RWPE1 (cell line): ENCODE results near the gene ATXN1.
A peak's percentile ranks its signal among the peaks of the same experiment; 100 is the strongest.

Experiments
- CTCF ChIA-PET: fragments of 350-600 bp; sonication (Branson Sonifier 250); formaldehyde crosslinking; extraction: SDS; loops from one replicate; lab custom pipeline; 2021; lab: Yijun Ruan, JAX
- POLR2A ChIA-PET: fragments of 400-600 bp; formaldehyde crosslinking; extraction: SDS; loops from one replicate; lab custom pipeline; 2020; ENCODE audit warnings: antibody characterized with exemption; ENCODE audit not compliant: low non-redundant PET; lab: Yijun Ruan, JAX
- DNase-seq: peaks from one replicate; pipeline ENCODE4 v3.0.0; 2012; ENCODE audit warnings: low spot score
- H3K27ac ChIP-seq: fragments of 450-650 bp; 2 replicates; pipeline ENCODE4 v1.5.1; 2017
- TF ChIP-seq, protein P1 (sequence below): fragments of 450-650 bp; conservative IDR thresholded peaks from 2 replicates; pipeline ENCODE4 v1.5.1; 2017; ENCODE audit warnings: low read depth, mild to moderate bottlenecking

ATXN1 gene

DNA sequence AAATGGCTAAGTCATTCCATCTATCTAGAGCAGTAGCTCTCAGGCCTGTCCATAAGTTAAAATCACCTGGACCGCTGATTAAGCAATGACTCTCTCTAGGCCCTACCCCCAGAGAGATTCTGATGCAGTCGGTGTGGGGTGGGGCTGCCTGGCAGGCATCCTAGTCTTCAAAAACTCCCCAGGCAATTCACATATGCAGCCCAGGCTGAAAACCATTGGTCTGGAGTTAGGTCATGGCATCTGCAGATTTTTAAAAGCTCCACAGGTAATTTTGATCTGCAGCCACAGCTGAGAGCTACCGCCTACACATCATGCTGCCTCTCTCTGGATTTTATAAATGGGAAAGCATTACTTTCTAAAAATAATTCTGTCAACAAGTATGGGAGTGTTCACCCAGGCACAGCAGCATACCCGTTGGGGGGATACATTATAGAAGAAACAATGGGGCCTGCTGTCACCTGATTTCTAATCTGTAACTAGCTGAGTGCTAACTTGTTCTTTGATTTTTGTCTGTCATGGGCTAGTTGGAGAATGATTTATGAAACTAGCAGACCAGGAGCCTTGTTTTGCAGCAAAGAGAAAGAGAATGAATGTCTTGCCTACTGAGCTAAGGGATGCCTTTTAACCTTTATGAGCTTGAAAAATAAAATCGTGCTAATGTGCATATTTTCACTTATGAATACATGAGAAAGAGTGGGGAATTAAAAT lies 44.1 kb upstream of the ATXN1 start:
- H3K27ac ChIP-seq = no peak overlapping the region
- ChIA-PET POLR2A (no interaction called here), CTCF (interaction anchor here (0.8 to 1.0 kb wide), 2 partner anchors 58 to 160 kb away, joined by 3 read pairs; no protein-coding TSS in a partner anchor)
- peak; percentile 53 for DNase-seq
- TF ChIP-seq, protein P1, sequence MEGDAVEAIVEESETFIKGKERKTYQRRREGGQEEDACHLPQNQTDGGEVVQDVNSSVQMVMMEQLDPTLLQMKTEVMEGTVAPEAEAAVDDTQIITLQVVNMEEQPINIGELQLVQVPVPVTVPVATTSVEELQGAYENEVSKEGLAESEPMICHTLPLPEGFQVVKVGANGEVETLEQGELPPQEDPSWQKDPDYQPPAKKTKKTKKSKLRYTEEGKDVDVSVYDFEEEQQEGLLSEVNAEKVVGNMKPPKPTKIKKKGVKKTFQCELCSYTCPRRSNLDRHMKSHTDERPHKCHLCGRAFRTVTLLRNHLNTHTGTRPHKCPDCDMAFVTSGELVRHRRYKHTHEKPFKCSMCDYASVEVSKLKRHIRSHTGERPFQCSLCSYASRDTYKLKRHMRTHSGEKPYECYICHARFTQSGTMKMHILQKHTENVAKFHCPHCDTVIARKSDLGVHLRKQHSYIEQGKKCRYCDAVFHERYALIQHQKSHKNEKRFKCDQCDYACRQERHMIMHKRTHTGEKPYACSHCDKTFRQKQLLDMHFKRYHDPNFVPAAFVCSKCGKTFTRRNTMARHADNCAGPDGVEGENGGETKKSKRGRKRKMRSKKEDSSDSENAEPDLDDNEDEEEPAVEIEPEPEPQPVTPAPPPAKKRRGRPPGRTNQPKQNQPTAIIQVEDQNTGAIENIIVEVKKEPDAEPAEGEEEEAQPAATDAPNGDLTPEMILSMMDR = no peak

GRCh38 chr6:16804546-16805242 lies 43.4 kb upstream of the ATXN1 start:
- POLR2A ChIA-PET = no interaction called here
- H3K27ac ChIP-seq = no peak overlapping the region
- CTCF ChIA-PET = interaction anchor here (1.0 kb wide), 1 partner anchor 160 kb away, joined by 3 read pairs; no protein-coding TSS in a partner anchor
- DNase-seq = no peak
- TF ChIP-seq, protein P1 = no peak

DNA sequence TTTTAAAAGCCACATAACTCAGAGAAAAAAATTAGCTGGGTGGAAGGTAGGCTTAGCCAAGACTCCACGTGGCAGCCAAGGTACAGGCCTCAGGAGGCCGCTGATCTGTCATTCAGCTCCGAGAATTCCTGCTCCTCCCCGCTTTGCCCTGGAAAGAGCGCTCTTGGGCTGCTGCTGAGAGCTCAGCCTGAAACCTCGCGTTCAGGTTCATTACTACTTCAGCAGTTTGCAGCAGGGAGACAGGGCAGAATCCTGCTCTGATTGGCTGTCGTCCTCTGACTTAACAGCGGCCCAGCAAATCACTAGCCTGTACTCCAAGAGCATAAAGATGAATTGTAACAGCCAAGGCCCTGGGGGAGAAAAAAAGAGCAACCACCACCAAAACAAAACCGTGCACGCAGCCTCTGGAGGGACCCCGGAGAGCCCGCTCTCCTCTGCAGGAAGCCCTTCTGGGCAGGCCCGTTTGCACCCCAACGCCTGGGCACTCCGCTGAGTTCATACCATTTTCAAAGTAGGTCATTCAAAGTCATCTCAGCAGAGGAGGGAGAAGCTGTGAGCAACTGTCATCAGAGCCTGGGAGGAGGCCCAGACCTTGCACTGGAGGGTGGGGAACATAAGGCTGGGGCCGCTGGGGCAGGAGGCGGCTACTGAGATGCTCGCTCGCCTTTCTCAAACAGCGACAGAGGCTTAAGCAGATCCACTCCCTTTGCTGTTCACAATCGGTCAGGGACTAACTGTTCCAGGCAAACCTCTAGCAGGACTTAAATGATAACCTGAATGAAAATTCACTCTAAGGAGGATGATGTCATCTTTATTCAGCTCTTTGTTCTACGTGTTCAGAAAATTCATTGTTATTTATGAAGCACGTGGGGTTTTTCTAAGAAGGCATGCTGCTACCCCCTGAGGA lies 42.3 kb upstream of the ATXN1 start:
- ChIA-PET POLR2A (no interaction called here), CTCF (interaction anchor here (0.7 kb wide), 1 partner anchor 699 kb away, joined by 3 read pairs; no protein-coding TSS in a partner anchor)
- DNase-seq = no peak
- H3K27ac ChIP-seq = no peak overlapping the region
- TF ChIP-seq, protein P1 = no peak

- TF ChIP-seq, protein P1 = no peak
- POLR2A ChIA-PET = interaction anchor here (0.6 kb wide), 1 partner anchor 43 kb away, joined by 4 read pairs; no protein-coding TSS in a partner anchor
- no peak for DNase-seq
- CTCF ChIA-PET = no interaction called here
- no peak overlapping the region for H3K27ac ChIP-seq
These were observed 40.8 kb upstream of the ATXN1 start for GRCh38 chr6:16802071-16802470.

GRCh38 chr6:16800942-16801341 lies 39.7 kb upstream of the ATXN1 start:
- TF ChIP-seq, protein P1 = no peak
- ChIA-PET POLR2A (no interaction called here), CTCF (interaction anchor here (0.6 to 0.7 kb wide), 2 partner anchors 17 to 1229 kb away, joined by 3 read pairs; no protein-coding TSS in a partner anchor)
- H3K27ac ChIP-seq = no peak overlapping the region
- DNase-seq = no peak
